IPS-NIHi11 (cell line): ENCODE data around the gene OR51V1.
"Not testable (repeated sequence)": the region's sequence is repeated elsewhere in the genome, so short reads cannot be mapped to it uniquely, and the experiment has no call there.

Source experiments
- DNase-seq: peaks from one replicate; pipeline ENCODE4 v3.0.0; 2012; ENCODE audit warnings: mixed read lengths, low spot score

Gene OR51V1

DNA sequence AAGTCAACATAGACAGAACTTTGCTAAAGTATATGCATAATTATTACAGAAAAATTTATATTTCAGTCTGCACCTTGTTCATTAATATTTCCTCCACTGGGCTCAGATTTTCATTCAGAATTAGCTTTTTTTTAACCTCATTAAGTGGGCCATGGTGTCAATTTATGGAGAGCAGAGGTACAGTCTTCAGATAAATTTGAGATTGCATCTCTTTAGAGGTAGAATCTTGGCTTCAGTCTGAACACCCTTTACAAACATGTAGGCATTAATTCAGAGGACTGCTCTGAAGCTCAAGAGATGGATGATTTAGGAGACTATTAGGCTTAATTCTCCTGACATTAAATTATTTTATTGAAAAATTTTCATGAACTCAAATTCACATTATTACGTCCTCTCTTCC, 29.8 kb upstream of the OR51V1 start:
- no peak for DNase-seq

DNA sequence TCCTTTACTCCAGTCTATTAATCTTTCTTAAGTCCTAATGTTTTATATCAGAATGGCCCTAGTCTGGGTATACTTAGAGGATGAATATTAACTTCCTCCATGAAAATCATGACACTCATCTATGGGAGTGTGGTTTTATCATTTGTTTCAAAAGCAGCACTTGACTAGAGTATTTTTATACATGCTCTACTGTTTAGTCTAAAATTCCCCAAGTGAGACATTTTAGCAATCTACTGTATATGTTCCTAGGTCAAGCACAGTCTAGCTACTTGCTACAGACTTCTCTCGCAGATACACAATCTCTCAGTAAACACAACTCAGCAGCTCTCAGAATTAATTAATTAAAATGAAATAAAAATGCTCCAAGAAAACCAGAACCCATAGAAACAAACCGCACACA, 29.3 kb upstream of the OR51V1 start:
- no peak for DNase-seq

DNA sequence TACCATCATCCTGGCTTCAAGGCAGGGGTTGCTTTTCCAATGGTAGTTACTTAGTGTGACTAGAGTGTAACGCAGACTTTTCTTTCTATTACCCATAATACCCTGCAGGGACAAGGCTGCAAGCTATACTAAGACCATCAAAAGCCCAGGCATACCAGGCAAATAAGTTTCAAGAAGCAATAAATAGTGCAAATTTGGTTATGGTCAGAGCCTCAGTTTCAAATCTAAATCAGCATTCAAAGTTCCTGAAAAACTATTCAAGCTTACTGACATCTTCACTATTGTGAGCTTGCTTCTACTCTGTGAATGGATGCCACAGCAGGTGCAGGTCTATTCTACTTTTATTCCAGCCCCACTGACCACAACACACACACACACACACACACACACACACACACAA, 28.9 kb upstream of the OR51V1 start:
- DNase-seq, result no peak

DNA sequence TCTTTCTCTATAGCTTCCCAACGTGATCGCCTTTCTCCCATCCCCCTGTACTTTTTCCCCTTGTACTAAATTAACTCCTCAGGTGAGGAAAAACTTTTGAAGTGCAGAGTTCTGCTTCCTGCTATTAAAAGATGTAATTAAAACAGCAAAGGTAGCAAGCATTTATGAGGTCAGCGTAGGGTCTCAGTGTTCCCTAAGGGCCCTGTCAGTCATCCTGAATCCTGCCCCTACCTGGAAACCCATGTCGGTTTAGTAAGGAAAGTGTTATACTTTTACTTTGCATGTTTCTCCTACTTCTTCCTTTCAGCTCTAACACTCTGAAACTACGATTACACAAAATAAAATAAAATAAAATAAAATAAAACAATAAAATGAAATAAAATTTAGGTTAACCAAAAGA, 27.6 kb upstream of the OR51V1 start:
- no peak for DNase-seq

DNA sequence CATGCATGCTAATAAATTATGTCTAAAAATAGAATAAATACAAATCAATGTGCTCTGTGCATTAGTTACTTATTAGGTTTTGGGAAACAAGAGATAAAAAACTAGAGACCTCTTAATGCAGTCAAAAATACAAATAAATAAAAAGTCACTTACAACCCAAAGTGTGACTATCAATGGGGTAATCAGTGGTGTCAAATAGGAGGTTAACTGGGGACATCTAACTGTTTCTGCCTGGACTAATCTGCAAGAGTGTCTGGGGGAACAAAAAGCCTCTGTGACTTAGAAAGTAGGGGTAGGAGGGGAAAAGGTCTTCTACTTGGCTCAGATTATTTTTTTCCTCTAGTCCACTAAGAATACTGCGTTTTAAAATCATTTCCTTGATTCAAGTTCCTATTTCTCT, 27.2 kb upstream of the OR51V1 start:
- no peak for DNase-seq

DNA sequence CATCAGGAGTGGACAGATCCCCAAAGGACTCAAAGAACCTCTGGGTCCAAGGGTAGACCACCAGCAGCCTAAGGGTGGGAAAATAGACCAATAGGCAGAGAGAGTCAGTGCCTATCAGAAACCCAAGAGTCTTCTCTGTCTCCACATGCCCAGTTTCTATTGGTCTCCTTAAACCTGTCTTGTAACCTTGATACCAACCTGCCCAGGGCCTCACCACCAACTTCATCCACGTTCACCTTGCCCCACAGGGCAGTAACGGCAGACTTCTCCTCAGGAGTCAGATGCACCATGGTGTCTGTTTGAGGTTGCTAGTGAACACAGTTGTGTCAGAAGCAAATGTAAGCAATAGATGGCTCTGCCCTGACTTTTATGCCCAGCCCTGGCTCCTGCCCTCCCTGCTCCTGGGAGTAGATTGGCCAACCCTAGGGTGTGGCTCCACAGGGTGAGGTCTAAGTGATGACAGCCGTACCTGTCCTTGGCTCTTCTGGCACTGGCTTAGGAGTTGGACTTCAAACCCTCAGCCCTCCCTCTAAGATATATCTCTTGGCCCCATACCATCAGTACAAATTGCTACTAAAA, 26.3 kb upstream of the OR51V1 start, which contains the start of gene HBB:
Gene HBB (minus strand): TSS at position 340 of the 579 bp plus-strand sequence. CDS start 50 bp downstream, at position 290.
- DNase-seq, result no peak

DNA sequence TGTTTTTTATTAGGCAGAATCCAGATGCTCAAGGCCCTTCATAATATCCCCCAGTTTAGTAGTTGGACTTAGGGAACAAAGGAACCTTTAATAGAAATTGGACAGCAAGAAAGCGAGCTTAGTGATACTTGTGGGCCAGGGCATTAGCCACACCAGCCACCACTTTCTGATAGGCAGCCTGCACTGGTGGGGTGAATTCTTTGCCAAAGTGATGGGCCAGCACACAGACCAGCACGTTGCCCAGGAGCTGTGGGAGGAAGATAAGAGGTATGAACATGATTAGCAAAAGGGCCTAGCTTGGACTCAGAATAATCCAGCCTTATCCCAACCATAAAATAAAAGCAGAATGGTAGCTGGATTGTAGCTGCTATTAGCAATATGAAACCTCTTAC, 25.0 kb upstream of the OR51V1 start:
- DNase-seq, result no peak

DNA sequence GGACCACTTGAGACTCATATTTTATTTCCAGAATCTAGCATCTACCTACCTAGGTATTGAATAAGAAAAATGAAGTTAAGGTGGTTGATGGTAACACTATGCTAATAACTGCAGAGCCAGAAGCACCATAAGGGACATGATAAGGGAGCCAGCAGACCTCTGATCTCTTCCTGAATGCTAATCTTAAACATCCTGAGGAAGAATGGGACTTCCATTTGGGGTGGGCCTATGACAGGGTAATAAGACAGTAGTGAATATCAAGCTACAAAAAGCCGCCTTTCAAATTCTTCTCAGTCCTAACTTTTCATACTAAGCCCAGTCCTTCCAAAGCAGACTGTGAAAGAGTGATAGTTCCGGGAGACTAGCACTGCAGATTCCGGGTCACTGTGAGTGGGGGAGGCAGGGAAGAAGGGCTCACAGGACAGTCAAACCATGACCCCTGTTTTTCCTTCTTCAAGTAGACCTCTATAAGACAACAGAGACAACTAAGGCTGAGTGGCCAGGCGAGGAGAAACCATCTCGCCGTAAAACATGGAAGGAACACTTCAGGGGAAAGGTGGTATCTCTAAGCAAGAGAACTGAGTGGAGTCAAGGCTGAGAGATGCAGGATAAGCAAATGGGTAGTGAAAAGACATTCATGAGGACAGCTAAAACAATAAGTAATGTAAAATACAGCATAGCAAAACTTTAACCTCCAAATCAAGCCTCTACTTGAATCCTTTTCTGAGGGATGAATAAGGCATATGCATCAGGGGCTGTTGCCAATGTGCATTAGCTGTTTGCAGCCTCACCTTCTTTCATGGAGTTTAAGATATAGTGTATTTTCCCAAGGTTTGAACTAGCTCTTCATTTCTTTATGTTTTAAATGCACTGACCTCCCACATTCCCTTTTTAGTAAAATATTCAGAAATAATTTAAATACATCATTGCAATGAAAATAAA, 24.3 kb upstream of the OR51V1 start:
- no peak for DNase-seq

DNA sequence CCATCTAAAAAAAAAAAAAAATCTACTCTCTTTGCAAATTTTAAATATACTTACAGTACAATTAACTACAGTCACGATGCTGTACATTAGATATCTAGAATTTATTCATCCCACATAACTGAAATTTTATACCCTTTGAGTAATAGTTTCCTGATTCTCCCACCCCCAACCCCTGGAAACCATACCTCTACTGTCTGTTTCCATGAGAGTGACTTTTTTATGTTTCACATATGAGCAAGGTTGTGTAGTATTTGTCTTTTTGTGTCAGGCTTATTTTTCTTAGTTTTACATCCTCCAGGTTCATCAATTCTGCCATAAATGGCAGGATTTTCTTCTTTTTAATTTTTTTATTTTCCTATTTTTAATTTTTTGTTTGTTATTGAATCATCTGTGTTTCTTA, 23.2 kb upstream of the OR51V1 start:
- DNase-seq, result no peak

DNA sequence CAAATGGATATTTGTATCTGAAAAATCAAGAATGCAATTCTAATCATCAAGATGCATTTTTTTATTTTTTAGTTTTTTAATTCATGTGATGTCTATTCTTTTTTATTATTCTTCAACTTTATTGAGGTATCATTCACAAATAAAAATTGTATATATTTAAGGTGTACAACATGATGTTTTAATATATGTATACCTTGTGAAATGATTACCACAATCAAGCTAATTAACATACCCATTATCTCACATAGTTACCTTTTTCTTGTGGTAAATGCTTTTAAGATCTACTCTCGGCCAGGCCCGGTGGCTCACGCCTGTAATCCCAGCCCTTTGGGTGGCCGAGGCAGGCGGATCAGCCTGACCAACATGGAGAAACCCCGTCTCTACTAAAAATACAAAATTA, 22.7 kb upstream of the OR51V1 start:
- DNase-seq, result no peak

DNA sequence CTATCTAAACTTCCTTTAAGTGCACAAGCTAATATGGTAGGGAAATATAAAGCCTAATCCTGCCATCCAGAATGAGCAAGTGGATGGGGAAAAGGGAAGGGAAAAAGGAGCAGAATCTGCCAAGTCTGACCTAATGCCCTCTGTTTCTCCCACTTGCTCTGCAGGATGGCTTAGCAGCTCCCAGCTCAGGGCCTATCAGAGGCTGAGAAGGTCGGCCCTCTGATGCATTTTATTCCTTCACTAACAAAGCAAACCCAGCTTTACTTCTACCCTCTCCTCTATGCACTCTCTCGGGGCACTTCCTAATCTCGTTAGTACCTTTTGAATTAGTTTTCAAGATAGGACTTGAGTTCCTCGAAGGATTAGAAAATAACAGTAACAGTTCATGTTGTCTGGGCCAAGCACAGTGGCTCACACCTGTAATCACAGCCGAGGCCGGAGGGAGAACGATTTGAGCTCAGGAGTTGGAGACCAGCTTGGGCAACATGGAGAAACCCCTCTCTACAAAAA, 9.9 kb upstream of the OR51V1 start:
- DNase-seq, result peak; percentile 13

DNA sequence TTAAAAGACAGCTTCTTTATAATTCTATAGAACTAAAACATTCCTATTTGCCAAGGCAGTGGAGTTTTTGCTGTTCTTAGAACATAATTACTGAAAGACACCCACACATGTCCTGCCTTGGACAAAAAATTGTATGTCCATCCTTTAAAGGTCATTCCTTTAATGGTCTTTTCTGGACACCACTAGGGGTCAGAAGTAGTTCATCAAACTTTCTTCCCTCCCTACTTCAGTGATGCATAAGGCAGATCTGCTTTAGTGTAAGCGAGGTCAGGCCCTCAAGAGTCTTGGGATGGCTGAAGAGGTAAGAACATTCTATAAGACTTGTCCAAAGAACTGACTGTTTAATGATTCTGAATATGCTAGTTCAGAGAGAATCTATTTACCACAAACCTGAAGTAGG, 4.3 kb upstream of the OR51V1 start:
- DNase-seq, result peak; percentile 71

DNA sequence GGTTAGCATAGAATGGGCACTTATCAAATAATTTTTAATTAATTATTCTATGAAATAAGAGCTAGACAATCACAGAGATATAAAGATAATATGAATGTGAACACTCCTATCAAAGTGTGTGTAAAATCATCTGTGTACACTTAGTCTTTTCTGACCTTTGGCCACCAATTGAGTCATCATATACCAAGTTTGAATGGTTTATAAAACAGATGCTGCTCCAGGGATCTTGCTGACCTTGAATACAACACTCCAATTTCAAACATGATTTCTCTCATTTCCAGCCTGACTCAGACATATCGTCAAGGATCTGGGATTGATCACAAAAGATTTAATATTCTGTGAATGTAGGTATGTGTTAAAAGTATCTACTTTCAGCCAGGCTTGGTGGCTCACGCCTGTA, 2.9 kb upstream of the OR51V1 start:
- no peak for DNase-seq

DNA sequence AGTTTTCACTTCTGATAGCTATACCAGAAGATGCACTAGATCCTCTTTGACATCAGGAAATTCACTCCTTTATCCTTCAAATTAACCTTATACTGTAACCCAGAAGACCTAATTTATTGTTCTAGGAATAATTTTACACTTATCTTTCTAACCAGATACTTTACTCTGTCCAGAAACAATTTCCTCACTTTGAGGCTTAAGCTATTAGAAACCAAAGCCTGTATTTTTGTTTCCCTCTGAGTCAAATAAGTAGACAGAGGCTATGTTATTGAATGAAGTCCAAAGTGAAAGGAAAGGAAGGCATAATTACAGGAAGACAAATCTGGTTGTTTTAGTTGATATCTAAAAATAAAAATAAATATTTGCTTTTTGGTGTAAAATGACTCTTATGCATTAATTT, 2.2 kb downstream of the OR51V1 start:
- DNase-seq, result no peak

DNA sequence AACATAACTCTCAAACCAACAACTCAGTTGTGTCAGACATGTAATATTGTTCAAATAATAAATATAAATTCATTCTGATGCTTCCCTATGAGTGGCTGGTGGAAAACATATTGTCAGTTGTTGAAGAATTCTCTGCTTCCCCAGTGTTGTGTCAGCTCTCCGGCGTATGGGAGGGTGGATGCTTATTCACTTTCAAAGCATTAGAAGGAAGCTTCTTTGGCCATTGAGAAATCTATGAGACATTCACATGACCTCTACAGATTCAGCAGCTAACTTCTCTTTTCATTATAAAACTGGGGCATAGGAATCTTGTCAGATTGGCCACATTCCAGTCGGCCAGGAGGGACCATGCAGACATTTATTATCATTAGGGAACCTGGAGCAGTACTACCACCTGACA, 2.9 kb downstream of the OR51V1 start:
- DNase-seq, result no peak

DNA sequence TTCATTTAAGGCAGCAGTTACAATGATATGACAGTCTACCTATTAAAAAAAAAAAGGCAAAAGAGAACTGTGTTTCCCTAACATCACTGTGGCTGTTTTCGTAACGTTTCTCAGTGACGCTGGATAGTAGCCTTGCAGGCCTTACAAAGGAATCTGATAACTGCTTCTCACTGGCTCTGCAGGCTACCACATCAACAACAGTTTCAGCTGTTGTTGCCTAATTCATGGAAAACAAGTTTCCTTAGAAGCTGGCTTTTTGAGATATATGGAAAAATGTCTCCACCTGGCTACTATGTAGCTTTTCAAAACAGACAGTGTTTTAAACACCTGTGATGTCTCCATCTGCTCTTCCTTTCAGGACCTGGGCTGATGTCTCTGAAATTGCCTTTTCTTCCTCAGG, 3.8 kb downstream of the OR51V1 start:
- DNase-seq, result no peak

DNA sequence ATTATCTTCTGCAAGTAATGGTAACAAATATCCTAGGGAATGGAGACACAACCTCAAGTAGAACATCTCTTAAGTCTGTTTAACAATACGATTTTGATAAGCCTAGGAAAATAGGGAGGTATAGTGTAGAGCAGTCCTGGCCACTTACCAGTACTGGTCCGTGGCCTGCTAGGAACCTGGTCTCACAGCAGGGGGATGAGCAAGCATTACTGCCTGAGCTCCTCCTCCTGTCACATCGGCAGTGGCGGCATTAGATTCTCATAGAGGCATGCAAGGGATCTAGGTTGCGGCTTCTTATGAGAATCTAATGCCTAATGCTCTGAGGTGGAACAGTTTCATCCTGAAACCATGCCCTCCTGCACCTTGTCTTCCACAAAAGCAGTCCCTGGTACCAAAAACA, 4.4 kb downstream of the OR51V1 start:
- no peak for DNase-seq

DNA sequence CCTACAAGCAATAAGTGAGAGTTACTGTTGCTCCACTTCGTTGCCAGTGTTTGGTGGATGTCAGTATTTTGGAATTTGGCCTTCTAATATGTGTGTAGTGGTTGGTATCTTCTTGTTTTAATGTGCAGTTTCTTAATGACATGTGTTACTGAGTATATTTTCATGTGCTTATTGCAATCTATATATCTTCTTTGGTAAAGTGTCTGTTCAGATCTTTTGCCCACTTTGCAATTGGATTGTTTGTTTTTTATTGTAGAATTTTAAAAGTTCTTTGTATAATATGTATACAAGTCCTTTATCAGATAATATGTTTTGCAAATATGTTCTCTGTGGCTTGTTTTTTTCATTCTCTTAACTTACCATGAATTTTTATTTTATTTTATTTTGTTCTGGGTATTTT, 7.7 kb downstream of the OR51V1 start:
- no peak for DNase-seq

DNA sequence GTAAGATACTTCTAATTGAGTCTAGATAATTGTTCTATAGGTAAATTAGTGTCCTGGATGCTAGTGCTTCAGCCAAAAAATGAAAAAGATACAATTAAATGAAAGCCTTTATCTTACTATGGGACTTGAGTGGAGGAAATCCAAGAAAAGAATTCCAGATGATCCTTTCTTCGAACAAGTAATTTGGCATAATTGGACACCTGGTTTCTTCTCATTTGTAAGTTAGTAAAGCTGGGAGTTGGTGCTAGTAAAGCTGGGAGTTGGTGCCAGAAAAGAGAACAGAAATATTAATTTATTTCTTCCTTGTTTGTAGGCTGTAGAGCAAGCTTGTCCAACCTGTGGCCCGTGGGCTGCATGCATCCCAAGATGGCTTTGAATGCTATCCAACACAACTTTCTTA, 12.3 kb downstream of the OR51V1 start:
- DNase-seq, result no peak

DNA sequence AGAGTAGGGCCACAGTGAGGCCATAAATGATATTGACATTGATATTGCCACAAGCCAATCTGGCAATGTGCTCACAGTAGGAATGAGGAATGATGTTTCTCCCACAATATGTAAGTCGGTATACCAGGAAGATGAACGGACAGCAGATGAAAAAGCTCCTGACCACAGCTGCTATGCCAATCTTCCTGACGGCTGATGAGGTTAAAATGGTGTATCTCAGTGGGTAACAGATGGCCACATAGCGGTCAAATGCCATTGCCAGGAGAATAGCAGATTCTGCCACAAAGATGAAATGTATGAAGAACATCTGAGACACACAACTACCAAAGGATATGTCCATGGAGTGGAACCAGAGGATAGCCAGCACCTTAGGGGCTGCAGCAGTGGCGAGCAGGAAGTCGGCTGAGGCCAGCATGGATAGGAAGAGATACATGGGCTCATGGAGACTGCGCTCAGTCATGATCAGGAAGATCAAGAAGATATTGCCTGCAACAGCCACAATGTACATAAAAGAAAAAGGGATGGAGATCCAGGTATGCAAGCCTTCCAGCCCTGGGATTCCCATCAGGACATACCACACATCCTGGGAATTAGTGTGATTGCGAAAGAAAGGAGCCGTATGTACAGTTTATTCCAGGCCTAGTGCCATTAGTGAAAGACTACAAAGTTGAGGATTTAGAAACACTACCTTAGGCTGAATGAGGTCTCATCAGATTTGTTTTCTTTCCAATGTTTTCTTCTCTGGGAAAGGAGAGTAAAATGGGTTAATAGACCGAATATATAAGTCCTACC, 22.2 kb downstream of the OR51V1 start:
- no peak for DNase-seq

DNA sequence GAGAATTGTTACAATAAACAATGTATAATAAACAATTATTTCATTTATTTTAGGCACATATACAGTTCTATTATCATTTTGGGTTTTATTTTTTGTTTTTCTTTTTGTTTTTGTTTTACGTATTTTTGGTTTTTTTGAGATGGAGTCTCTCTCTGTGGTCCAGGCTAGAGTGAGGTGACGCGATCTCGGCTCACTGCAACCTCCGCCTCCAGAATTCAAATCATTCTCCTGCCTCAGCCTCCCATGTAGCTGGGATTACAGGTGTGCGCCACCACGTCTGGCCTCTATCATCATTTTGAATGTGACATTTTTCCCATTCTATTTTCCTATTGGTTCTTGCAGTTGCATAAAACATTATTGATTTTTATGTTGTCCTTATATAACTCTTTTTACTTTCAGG, 25.5 kb downstream of the OR51V1 start:
- DNase-seq, result no peak

DNA sequence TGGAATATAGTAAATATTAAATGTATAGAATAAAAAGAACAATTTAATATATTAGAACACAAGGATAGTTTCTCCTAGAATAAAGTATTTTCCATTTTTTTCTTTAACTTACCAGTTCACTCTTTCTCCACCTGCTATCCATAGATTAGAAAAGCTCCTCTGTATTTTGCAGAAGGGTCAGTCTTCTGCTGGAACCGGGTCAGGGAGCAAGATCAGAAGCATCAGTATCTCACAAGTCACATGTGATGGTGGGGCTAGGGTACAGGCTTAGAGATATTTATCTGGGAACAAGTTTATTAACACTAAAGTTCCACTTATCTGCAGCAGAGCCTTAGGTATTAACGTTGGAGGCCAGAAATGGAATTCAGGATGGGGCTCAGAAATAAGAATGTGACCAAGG, 28.6 kb downstream of the OR51V1 start:
- no peak for DNase-seq

DNA sequence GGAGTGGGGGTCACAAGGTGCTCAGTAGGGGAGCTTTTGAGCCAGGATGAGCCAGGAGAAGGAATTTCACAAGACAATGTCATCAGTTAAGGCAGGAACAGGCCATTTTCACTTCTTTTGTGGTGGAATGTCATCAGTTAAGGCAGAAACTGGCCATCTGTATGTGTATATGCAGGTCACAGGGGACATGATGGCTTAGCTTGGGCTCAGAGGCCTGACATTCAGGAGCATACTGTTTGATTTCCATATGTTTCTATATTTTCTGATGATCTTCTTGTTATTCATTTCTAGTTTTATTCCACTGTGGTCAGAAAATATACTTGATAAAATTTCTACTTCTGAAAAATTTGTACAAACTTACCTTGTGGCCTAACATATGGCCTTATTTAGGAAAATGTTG, 34.6 kb downstream of the OR51V1 start:
- not testable (repeated sequence) for DNase-seq
